Muscle layer of colon (tissue), 2 donors: ENCODE measurements around the gene STMN3.
"Not testable (repeated sequence)": the region's sequence is repeated elsewhere in the genome, so short reads cannot be mapped to it uniquely, and the experiment has no call there.

ENCODE experiments used
- H3K27ac ChIP-seq: one replicate; pipeline ENCODE4 v1.7.0; 2013; ENCODE audit warnings: low read depth, mild to moderate bottlenecking, low read length, moderate library complexity
- H3K27me3 ChIP-seq, 2 donors: one replicate each; pipeline ENCODE4 v1.7.0; 2013; ENCODE audit warnings: low read length in 2 of 2, mild to moderate bottlenecking in 2 of 2; ENCODE audit not compliant: insufficient read depth in 2 of 2, control insufficient read depth in 1 of 2
- H3K36me3 ChIP-seq: one replicate; pipeline ENCODE4 v1.7.0; 2013; ENCODE audit warnings: mild to moderate bottlenecking, low read length; ENCODE audit not compliant: insufficient read depth
- H3K4me1 ChIP-seq: one replicate; pipeline ENCODE4 v1.7.0; 2013; ENCODE audit warnings: mild to moderate bottlenecking, low read length; ENCODE audit not compliant: insufficient read depth
- H3K4me3 ChIP-seq, 2 donors: one replicate each; pipeline ENCODE4 v1.7.0; 2013; ENCODE audit warnings: low read length in 2 of 2, low read depth in 1 of 2, mild to moderate bottlenecking in 1 of 2, moderate library complexity in 1 of 2
- H3K9ac ChIP-seq: one replicate; pipeline ENCODE4 v1.7.0; 2013; ENCODE audit warnings: low read length
- H3K9me3 ChIP-seq: one replicate; pipeline ENCODE4 v1.7.0; 2013; ENCODE audit warnings: mild to moderate bottlenecking, low read length
- donor health status: abdominal sarcoma.
- donor health status: Adenocarcinoma of cecum.

The STMN3 gene

GRCh38 chr20:63645218-63645617 lies 8.0 kb downstream of the STMN3 start:
- no peaks in the 10 kb centered on the region for H3K27me3 ChIP-seq
- H3K4me1 ChIP-seq: peaks cover 3% of the 10 kb centered on the region
- H3K9me3 ChIP-seq: no peaks in the 10 kb centered on the region
- no peak overlapping the region for H3K4me3 ChIP-seq
- H3K9ac ChIP-seq: no peak overlapping the region
- H3K27ac ChIP-seq: no peak overlapping the region
- no peaks in the 10 kb centered on the region for H3K36me3 ChIP-seq

GRCh38 chr20:63643946-63644345 lies 9.3 kb downstream of the STMN3 start:
- Histone ChIP-seq H3K9ac (no peak overlapping the region), H3K4me3 (no peak overlapping the region), H3K27me3 (no peaks in the 10 kb centered on the region), H3K36me3 (no peaks in the 10 kb centered on the region), H3K4me1 (peaks cover 3% of the 10 kb centered on the region), H3K27ac (no peak overlapping the region), H3K9me3 (no peaks in the 10 kb centered on the region)

- no peaks in the 10 kb centered on the region for H3K27me3 ChIP-seq
- no peaks in the 10 kb centered on the region for H3K36me3 ChIP-seq
- no peak overlapping the region for H3K4me3 ChIP-seq
- H3K27ac ChIP-seq: no peak overlapping the region
- H3K9me3 ChIP-seq: no peaks in the 10 kb centered on the region
- no peak overlapping the region for H3K9ac ChIP-seq
- H3K4me1 ChIP-seq: peaks cover 3% of the 10 kb centered on the region
These were observed 9.7 kb downstream of the STMN3 start for GRCh38 chr20:63643499-63643898.

GRCh38 chr20:63642527-63643247 lies 10.5 kb downstream of the STMN3 start:
- H3K4me3 ChIP-seq: peak overlapping the region; percentile 25 to 35

GRCh38 chr20:63641792-63642523 lies 11.3 kb downstream of the STMN3 start:
- Histone ChIP-seq H3K27ac (no peak overlapping the region), H3K27me3 (no peaks in the 10 kb centered on the region), H3K4me1 (peaks cover 3% of the 10 kb centered on the region), H3K4me3 (peak overlapping the region; percentile 26 to 35), H3K36me3 (no peaks in the 10 kb centered on the region), H3K9me3 (no peaks in the 10 kb centered on the region), H3K9ac (no peak overlapping the region)

More at GRCh38 chr20:63642527-63643247, 10.5 kb downstream of the STMN3 start:
- H3K9me3 ChIP-seq: no peaks in the 10 kb centered on the region
- no peaks in the 10 kb centered on the region for H3K36me3 ChIP-seq
- no peak overlapping the region for H3K9ac ChIP-seq
- H3K27ac ChIP-seq: no peak overlapping the region
- peaks cover 3% of the 10 kb centered on the region for H3K4me1 ChIP-seq
- no peaks in the 10 kb centered on the region for H3K27me3 ChIP-seq

- Histone ChIP-seq H3K4me3 (peak overlapping the region; percentile 26 to 41), H3K9ac (no peak overlapping the region)
These were observed 12.0 kb downstream of the STMN3 start for GRCh38 chr20:63641146-63641791.

GRCh38 chr20:63640686-63641085 lies 12.5 kb downstream of the STMN3 start:
- not testable (repeated sequence) for H3K9me3 ChIP-seq, H3K27me3 ChIP-seq, H3K9ac ChIP-seq, H3K4me3 ChIP-seq, H3K4me1 ChIP-seq, H3K27ac ChIP-seq, H3K36me3 ChIP-seq

More at GRCh38 chr20:63641146-63641791, 12.0 kb downstream of the STMN3 start:
- no peaks in the 10 kb centered on the region for H3K36me3 ChIP-seq
- H3K27ac ChIP-seq: peak overlapping the region; percentile 44
- no peaks in the 10 kb centered on the region for H3K9me3 ChIP-seq
- H3K27me3 ChIP-seq: no peaks in the 10 kb centered on the region
- peaks cover 3% of the 10 kb centered on the region for H3K4me1 ChIP-seq

GRCh38 chr20:63640086-63640485 lies 13.1 kb downstream of the STMN3 start:
- H3K4me1 ChIP-seq: peaks cover 3% of the 10 kb centered on the region
- H3K27ac ChIP-seq: no peak overlapping the region
- H3K27me3 ChIP-seq: no peaks in the 10 kb centered on the region
- H3K36me3 ChIP-seq: no peaks in the 10 kb centered on the region
- no peak overlapping the region for H3K9ac ChIP-seq
- no peak overlapping the region for H3K4me3 ChIP-seq
- H3K9me3 ChIP-seq: no peaks in the 10 kb centered on the region

- Histone ChIP-seq H3K4me3 (no peak overlapping the region), H3K27ac (no peak overlapping the region)
These were observed 13.9 kb downstream of the STMN3 start for GRCh38 chr20:63639093-63639975.

GRCh38 chr20:63636752-63637628 lies 16.2 kb downstream of the STMN3 start:
- H3K27me3 ChIP-seq: no peaks in the 10 kb centered on the region
- H3K9me3 ChIP-seq: no peaks in the 10 kb centered on the region
- H3K4me1 ChIP-seq: no peaks in the 10 kb centered on the region
- no peak overlapping the region for H3K9ac ChIP-seq
- no peaks in the 10 kb centered on the region for H3K36me3 ChIP-seq
- no peak overlapping the region for H3K27ac ChIP-seq
- H3K4me3 ChIP-seq: no peak overlapping the region

More at GRCh38 chr20:63639093-63639975, 13.9 kb downstream of the STMN3 start:
- Histone ChIP-seq H3K4me1 (peaks cover 3% of the 10 kb centered on the region), H3K36me3 (no peaks in the 10 kb centered on the region), H3K27me3 (no peaks in the 10 kb centered on the region), H3K9ac (no peak overlapping the region), H3K9me3 (no peaks in the 10 kb centered on the region)
